ENCODE results near the gene NPAS3. TPM values are rescaled to one million over a fixed set of nuclear protein-coding genes. Genes with fewer than 3 reads are reported as not detected.

The NPAS3 gene
- total RNA-seq, 1 experiment from 2014 or later = not detected

GRCh38 chr14:33805593-33805992, 866.9 kb downstream of the NPAS3 start:
- ChIA-PET POLR2A (no interaction called here), RAD21 (ENCODE audit: low non-redundant PET in 1 of 2, low total read pairs in 2 of 2, uncharacterized antibody in 2 of 2, unreplicated experiment in 2 of 2) (no interaction called here), CTCF (interaction anchor here (5.3 kb wide), 1 partner anchor 13 kb away, joined by 26 read pairs; no protein-coding TSS in a partner anchor)
- no peak overlapping the region for H2AFZ ChIP-seq (ENCODE audit: low read depth, low read length, poor library complexity, severe bottlenecking)
- no peaks in the 10 kb centered on the region for H3K9me2 ChIP-seq (ENCODE audit: insufficient read depth)
- no peaks in the 10 kb centered on the region for H3K79me2 ChIP-seq (ENCODE audit: insufficient read depth, low read length)
- no peaks in the 10 kb centered on the region for H3K9me3 ChIP-seq (ENCODE audit: control insufficient read depth in 1 of 2, insufficient read depth in 1 of 2, low read depth in 1 of 2, low read length in 2 of 2)
- TF ChIP-seq ELF1 (IDR thresholded peaks at IDR 0.05; ENCODE audit: borderline replicate concordance, low read depth) (no peak), TCF7L2 (IDR thresholded peaks at IDR 0.05; ENCODE audit: borderline replicate concordance, extremely low read depth, insufficient read depth, insufficient read length) (no peak), CBX3 (IDR thresholded peaks at IDR 0.05; ENCODE audit: low read depth) (no peak), SIN3A (IDR thresholded peaks at IDR 0.05; ENCODE audit: low read depth) (no peak), SRF (IDR thresholded peaks at IDR 0.05; ENCODE audit: low read depth) (no peak), ZBTB33 (IDR thresholded peaks at IDR 0.05; ENCODE audit: extremely low read depth, insufficient replicate concordance, low read length) (no peak), POLR2A (IDR thresholded peaks at IDR 0.05; ENCODE audit: borderline replicate concordance, extremely low read depth, insufficient read depth, insufficient read length) (no peak), YY1 (IDR thresholded peaks at IDR 0.05; ENCODE audit: extremely low read depth, insufficient replicate concordance, low read depth, low read length) (no peak), MAX (IDR thresholded peaks at IDR 0.05) (no peak), CTCF (IDR thresholded peaks at IDR 0.05 in 2 of 3, conservative IDR thresholded peaks at IDR 0.05 in 1 of 3; ENCODE audit: borderline replicate concordance in 1 of 3, insufficient read depth in 1 of 3, low read depth in 2 of 3, low read length in 2 of 3) (no peak), ATF3 (IDR thresholded peaks at IDR 0.05) (no peak), CEBPB (IDR thresholded peaks at IDR 0.05; ENCODE audit: low read depth) (no peak), ZFX (IDR thresholded peaks at IDR 0.05) (no peak), SP1 (IDR thresholded peaks at IDR 0.05; ENCODE audit: low read depth) (no peak), FOSL1 (IDR thresholded peaks at IDR 0.05; ENCODE audit: low read depth) (no peak), EZH2phosphoT487 (IDR thresholded peaks at IDR 0.05; ENCODE audit: borderline replicate concordance) (no peak), REST (IDR thresholded peaks at IDR 0.05; ENCODE audit: low read depth) (no peak), EZH2 (IDR thresholded peaks at IDR 0.05) (no peak)
- ATAC-seq (no peak), DNase-seq (ENCODE audit: low read depth, low spot score) (no peak)
- H3K4me2 ChIP-seq (ENCODE audit: low read length) = no peak overlapping the region
- H3K27ac ChIP-seq (ENCODE audit: low read depth, low read length) = no peak overlapping the region
- no peaks in the 10 kb centered on the region for H3K4me1 ChIP-seq (ENCODE audit: control insufficient read depth in 1 of 2, insufficient read depth in 2 of 2, low read length in 2 of 2)
- no peaks in the 10 kb centered on the region for H3K36me3 ChIP-seq (ENCODE audit: control insufficient read depth in 1 of 2, insufficient read depth in 2 of 2, low read length in 2 of 2)
- no peaks in the 10 kb centered on the region for H4K20me1 ChIP-seq (ENCODE audit: insufficient read depth)
- peaks cover 17% of the 10 kb centered on the region for H3K27me3 ChIP-seq (ENCODE audit: insufficient read depth, low read length)
- BruUV-seq (replicated peaks) = no TSS peak
- no peak overlapping the region for H3K4me3 ChIP-seq (replicated peaks in 1 of 2; ENCODE audit: low read depth in 1 of 2, low read length in 2 of 2)
- no peak overlapping the region for H3K9ac ChIP-seq (ENCODE audit: low read length)
- intact Hi-C loops (cut with micrococcal nuclease) = no loop called here
